NB4 (cell line): ENCODE data around the gene TSPAN33.

ENCODE experiments used
- DNase-seq: peaks from one replicate; pipeline ENCODE4 v3.0.0; 2010; ENCODE audit warnings: low read depth
- H3K4me3 ChIP-seq: one replicate; pipeline ENCODE4 v1.5.1; 2011; ENCODE audit warnings: mild to moderate bottlenecking, low read depth, low read length, moderate library complexity
- CTCF ChIP-seq: IDR thresholded peaks from one replicate; pipeline ENCODE4 v1.5.1; 2012; ENCODE audit warnings: low read depth, low read length
- MAX ChIP-seq: IDR thresholded peaks from 2 replicates; pipeline ENCODE4 v1.6.1; 2011; ENCODE audit warnings: low read depth, low read length
- MYC ChIP-seq: IDR thresholded peaks from 2 replicates; pipeline ENCODE4 v1.6.1; 2011; ENCODE audit warnings: low read depth, low read length
- POLR2A ChIP-seq: IDR thresholded peaks from 2 replicates; pipeline ENCODE4 v1.6.1; 2011; ENCODE audit warnings: mild to moderate bottlenecking; ENCODE audit not compliant: insufficient read length; ENCODE audit errors: extremely low read depth

Gene TSPAN33

DNA sequence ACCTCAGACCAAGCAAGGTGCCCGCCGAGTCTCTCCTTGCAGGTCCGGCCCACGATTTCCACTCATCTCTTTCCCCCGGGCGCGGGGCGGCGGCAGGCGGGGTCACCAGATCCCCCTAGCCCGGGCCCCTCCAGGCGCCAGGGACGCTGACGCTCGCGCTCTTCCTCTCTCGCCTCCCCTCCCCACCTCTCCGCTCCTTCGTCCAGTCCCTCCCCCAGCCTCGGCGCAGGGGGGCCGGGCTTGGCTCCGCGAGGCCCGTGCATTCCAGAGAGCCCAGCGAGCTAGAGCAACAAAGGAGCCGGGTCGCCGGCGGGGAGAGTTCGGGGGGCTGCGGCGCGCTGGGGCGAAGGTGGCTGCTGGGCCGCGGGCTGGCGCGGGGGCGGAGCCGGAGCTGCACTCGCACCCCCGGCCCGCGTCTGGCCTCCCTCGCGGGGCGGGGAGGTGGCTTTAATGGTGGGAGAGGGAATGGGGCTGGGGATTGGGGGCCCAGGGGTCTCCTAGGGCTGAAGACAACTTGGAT, 43.9 kb downstream of the TSPAN33 start, which contains the start of gene SMO:
TSS of gene SMO (plus strand) at position 262 of the 520 bp plus-strand sequence. CDS start 519 bp downstream, outside the sequence.
- DNase-seq = no peak
- no peak for TF ChIP-seq MYC
- no peak for TF ChIP-seq POLR2A
- TF ChIP-seq CTCF = no peak
- TF ChIP-seq MAX = no peak
- no peak within 1 kb of the TSS for H3K4me3 ChIP-seq

- DNase-seq = no peak
- no peak for TF ChIP-seq MYC
- no peak for TF ChIP-seq CTCF
- no peak for TF ChIP-seq POLR2A
- TF ChIP-seq MAX = no peak
- H3K4me3 ChIP-seq = no peak overlapping the region
Observed at GRCh38 chr7:129188892-129189660, 44.6 kb downstream of the TSPAN33 start.

DNA sequence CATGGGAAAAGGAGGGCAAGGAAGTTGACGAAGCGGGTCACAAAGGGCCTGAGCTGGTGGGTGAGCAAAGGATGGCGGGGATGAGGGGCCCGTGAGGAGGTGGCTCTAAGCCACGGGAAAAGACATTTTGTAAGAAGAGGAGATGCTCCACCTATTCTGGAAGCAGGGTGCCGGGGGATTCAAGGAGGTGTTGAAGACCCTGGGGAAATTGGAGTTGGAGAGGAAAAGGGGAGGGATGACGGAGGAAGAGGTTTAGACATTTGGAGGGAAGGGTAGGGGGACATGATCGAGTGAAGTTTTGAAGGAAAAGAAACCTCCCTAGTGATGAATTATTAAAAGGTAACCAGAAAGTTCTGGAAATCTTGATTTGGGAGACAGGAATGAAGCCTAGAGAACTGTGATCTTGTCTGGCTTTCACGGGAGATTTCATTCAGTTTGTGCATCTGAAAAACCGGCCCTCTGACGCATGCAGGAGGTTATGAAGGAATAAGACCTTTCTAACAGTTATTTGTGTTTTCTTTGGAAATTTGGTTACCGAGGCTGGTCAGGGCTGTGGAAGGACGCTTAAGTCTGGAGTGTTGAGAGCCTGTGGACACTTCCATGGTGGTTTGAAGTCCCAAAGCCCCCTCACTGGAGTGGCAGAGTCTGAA, 45.3 kb downstream of the TSPAN33 start:
- TF ChIP-seq MAX = no peak
- DNase-seq = no peak
- no peak overlapping the region for H3K4me3 ChIP-seq

GRCh38 chr7:129191272-129191671, 46.8 kb downstream of the TSPAN33 start:
- no peak for DNase-seq
- no peak overlapping the region for H3K4me3 ChIP-seq
- no peak for TF ChIP-seq MAX
- no peak for TF ChIP-seq MYC
- TF ChIP-seq CTCF = no peak

DNA sequence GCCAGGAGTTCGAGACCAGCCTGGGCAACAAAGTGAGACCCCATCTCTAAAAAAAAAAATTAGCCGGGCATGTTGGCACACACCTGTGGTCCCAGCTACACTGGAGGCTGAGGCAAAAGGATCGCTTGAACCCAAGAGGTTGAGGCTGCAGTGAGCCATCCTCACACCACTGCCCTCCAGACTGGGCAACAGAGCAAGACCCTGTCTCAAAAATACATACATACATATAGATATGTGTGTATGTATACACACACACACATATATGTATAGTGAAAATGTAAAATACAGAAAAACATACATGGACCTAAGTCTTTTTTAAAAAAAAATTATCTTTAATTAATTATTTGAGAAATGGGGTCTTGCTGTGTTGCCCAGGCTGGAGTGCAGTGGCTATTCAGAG, 49.4 kb downstream of the TSPAN33 start:
- no peak overlapping the region for H3K4me3 ChIP-seq
- DNase-seq = no peak
- TF ChIP-seq MYC (no peak), MAX (no peak), POLR2A (no peak)

GRCh38 chr7:129197771-129198170, 53.3 kb downstream of the TSPAN33 start:
- TF ChIP-seq POLR2A = no peak
- H3K4me3 ChIP-seq = no peak overlapping the region
- no peak for DNase-seq

DNA sequence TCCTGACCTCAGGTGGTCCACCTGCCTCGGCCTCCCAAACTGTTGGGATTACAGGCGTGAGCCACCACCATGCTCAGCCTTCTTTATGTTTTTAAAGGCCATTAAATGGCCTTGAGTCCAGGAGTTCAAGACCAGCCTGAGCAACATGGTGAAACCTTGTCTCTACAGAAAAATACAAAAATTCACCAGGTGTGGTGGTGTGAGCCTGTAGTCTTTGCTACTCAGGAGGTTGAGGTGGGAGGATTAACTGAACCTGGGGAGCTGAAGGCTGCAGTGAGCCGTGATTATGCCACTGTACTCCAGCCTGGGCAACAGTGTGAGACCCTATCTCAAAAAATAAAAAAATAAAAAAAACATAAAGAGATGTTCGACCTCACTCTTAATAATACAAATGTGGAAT, 54.9 kb downstream of the TSPAN33 start:
- TF ChIP-seq POLR2A (no peak), MYC (no peak), CTCF (no peak), MAX (no peak)
- H3K4me3 ChIP-seq = no peak overlapping the region

More for the DNA sequence above, 54.9 kb downstream of the TSPAN33 start:
- no peak for DNase-seq
